Measurements from ENCODE around the gene KHNYN.

The KHNYN gene

GRCh38 chr14:24422261-24422660 is 7.5 kb upstream of the KHNYN start:
- CTCF ChIA-PET = interaction anchor here (3.6 to 3.8 kb wide), 2 partner anchors 9 to 10 kb away, joined by 17 to 23 read pairs; no protein-coding TSS in a partner anchor
- Histone ChIP-seq H3K9me3 (ENCODE audit: control insufficient read depth, insufficient read depth, low read depth, low read length) (no peaks in the 10 kb centered on the region), H3K4me3 (ENCODE audit: low read depth, low read length) (no peak overlapping the region), H3K27ac (ENCODE audit: extremely low read depth, low read depth, low read length) (no peak overlapping the region), H3K4me1 (ENCODE audit: control insufficient read depth, insufficient read depth, low read length) (peaks cover 7% of the 10 kb centered on the region; the same call in 1 of the 2 replicates), H3K36me3 (ENCODE audit: control insufficient read depth in 2 of 2, insufficient read depth in 1 of 2, low read length in 2 of 2) (no peaks in the 10 kb centered on the region)
- POLR2A ChIA-PET = no interaction called here
- TF ChIP-seq ZNF18 (tag by site-specific recombination; IDR thresholded peaks at IDR 0.05) = no peak
- TF ChIP-seq REST (tag by site-specific recombination; IDR thresholded peaks at IDR 0.05) = no peak
- TF ChIP-seq ZBTB8A (tag by site-specific recombination; IDR thresholded peaks at IDR 0.05) = no peak
- no peak for TF ChIP-seq ZNF16 (tag by site-specific recombination; IDR thresholded peaks at IDR 0.05; ENCODE audit: low read depth)
- TF ChIP-seq, protein P1, sequence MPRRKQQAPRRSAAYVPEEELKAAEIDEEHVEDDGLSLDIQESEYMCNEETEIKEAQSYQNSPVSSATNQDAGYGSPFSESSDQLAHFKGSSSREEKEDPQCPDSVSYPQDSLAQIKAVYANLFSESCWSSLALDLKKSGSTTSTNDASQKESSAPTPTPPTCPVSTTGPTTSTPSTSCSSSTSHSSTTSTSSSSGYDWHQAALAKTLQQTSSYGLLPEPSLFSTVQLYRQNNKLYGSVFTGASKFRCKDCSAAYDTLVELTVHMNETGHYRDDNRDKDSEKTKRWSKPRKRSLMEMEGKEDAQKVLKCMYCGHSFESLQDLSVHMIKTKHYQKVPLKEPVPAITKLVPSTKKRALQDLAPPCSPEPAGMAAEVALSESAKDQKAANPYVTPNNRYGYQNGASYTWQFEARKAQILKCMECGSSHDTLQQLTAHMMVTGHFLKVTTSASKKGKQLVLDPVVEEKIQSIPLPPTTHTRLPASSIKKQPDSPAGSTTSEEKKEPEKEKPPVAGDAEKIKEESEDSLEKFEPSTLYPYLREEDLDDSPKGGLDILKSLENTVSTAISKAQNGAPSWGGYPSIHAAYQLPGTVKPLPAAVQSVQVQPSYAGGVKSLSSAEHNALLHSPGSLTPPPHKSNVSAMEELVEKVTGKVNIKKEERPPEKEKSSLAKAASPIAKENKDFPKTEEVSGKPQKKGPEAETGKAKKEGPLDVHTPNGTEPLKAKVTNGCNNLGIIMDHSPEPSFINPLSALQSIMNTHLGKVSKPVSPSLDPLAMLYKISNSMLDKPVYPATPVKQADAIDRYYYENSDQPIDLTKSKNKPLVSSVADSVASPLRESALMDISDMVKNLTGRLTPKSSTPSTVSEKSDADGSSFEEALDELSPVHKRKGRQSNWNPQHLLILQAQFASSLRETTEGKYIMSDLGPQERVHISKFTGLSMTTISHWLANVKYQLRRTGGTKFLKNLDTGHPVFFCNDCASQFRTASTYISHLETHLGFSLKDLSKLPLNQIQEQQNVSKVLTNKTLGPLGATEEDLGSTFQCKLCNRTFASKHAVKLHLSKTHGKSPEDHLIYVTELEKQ (tag by site-specific recombination; IDR thresholded peaks at IDR 0.05; ENCODE audit: borderline replicate concordance) = no peak
- TF ChIP-seq, protein P2, sequence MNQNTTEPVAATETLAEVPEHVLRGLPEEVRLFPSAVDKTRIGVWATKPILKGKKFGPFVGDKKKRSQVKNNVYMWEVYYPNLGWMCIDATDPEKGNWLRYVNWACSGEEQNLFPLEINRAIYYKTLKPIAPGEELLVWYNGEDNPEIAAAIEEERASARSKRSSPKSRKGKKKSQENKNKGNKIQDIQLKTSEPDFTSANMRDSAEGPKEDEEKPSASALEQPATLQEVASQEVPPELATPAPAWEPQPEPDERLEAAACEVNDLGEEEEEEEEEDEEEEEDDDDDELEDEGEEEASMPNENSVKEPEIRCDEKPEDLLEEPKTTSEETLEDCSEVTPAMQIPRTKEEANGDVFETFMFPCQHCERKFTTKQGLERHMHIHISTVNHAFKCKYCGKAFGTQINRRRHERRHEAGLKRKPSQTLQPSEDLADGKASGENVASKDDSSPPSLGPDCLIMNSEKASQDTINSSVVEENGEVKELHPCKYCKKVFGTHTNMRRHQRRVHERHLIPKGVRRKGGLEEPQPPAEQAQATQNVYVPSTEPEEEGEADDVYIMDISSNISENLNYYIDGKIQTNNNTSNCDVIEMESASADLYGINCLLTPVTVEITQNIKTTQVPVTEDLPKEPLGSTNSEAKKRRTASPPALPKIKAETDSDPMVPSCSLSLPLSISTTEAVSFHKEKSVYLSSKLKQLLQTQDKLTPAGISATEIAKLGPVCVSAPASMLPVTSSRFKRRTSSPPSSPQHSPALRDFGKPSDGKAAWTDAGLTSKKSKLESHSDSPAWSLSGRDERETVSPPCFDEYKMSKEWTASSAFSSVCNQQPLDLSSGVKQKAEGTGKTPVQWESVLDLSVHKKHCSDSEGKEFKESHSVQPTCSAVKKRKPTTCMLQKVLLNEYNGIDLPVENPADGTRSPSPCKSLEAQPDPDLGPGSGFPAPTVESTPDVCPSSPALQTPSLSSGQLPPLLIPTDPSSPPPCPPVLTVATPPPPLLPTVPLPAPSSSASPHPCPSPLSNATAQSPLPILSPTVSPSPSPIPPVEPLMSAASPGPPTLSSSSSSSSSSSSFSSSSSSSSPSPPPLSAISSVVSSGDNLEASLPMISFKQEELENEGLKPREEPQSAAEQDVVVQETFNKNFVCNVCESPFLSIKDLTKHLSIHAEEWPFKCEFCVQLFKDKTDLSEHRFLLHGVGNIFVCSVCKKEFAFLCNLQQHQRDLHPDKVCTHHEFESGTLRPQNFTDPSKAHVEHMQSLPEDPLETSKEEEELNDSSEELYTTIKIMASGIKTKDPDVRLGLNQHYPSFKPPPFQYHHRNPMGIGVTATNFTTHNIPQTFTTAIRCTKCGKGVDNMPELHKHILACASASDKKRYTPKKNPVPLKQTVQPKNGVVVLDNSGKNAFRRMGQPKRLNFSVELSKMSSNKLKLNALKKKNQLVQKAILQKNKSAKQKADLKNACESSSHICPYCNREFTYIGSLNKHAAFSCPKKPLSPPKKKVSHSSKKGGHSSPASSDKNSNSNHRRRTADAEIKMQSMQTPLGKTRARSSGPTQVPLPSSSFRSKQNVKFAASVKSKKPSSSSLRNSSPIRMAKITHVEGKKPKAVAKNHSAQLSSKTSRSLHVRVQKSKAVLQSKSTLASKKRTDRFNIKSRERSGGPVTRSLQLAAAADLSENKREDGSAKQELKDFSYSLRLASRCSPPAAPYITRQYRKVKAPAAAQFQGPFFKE (tag by site-specific recombination; IDR thresholded peaks at IDR 0.05; ENCODE audit: borderline replicate concordance) = no peak
- no peak for TF ChIP-seq ZNF776 (tag by site-specific recombination; IDR thresholded peaks at IDR 0.05; ENCODE audit: borderline replicate concordance)

All from HEK293 (cell line).